GM03348 (cell line): ENCODE measurements around the gene CD4.

ENCODE experiments used
- DNase-seq: peaks from one replicate; pipeline ENCODE4 v3.0.0; 2012; ENCODE audit warnings: low spot score

The CD4 gene

DNA sequence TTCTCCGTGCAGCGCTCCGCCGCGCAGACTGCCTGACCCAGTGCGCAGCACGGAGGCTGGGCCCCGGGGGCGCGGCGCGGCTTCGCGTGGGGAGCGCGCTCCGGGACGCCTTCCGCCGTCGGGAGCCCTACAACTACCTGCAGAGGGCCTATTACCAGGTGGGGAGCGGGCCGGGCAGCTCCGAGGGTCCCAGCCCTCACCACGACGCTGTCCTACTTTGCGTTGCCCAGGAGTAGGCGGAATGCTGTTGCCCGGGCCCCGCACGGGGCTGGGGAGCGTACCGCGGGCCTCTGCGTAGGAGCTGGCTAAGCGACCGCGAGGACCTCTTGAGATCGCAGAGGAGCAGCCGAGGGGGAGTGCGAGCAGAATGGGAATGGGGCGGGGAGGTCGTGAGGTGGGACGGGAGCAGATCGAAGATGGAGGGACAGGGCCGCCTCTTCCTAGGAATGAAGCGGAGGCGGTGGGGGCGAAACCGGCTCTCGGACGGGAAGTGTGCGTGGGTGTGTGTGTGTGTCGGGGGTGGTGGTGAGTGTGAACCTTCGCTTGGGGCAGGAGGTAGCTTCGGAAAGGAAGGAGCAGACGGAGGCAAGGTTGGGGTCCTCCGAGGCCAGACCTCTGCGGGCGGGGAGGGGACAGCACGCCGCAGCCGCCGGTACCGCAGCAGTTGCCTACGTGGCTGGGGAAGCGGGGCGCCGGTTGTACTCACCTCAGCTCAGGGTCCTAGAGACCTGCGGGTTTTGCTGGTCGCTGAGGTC, 39.6 kb downstream of the CD4 start:
- peak; percentile 76 for DNase-seq

DNA sequence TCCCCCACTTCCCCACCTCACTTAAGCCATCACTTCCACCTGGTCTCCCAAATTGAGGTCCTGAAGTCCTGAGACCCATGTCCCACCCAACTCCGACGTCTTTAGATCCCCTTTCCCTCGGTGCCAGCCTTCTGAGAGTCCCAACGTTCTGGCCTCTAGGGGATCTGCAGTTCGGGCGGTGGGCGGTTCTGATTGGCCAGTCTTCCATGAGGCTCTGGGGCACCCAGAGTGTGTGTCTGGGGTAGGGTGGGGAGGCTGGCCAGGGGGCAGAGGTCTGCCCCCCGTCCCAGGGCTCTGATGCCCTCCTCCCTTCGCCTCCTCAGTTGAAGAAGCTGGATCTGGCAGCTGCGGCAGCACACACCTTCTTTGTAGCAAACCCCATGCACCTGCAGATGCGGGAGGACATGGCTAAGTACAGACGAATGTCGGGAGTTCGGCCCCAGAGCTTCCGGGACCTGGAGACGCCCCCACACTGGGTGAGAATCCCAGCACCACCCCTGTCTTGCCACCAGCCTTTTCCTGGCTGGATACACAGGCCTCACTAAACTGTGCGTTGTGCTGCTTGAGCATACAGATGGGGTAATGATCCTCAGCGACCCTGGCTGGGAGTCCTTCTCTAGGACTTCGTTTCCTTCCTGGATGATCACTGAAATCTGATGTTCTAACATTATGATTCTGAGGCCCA, 40.4 kb downstream of the CD4 start:
- DNase-seq = peak; percentile 80

DNA sequence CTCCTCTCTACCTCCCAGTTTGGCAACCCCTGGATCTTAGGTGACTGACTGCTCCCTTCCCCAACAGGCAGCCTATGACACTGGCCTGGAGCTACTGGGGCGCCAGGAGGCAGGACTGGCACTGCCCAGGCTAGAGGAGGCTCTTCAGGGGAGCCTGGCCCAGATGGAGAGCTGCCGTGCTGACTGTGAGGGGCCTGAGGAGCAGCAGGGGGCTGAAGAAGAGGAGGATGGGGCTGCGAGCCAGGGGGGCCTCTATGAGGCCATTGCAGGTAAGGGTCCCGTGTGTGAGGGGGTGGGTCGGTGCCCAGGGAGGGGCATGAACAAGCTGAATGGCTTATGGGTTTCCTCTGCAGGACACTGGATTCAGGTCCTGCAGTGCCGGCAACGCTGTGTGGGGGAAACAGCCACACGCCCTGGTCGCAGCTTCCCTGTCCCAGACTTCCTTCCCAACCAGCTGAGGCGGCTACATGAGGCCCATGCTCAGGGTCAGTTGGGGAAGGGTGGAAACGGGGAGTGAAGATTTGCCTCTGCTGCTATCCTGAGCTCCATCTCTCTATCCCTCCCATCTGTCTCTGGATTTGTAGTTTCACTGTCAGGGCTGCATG, 41.1 kb downstream of the CD4 start:
- no peak for DNase-seq

DNA sequence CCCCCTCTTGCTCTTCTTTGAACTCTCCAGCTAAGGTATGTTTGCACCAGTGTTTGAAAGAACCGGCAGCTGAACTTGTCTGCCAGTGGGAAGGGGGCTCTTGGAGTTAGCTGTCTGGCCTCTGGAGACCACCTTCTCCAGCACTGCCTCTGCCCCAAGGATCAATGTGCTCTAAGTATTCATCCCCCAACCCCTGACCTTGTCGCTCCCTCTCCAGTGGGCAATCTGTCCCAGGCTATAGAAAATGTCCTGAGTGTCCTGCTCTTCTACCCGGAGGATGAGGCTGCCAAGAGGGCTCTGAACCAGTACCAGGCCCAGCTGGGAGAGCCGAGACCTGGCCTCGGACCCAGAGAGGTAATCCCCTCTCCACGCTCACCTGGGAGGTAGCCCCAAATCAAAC, 41.7 kb downstream of the CD4 start:
- no peak for DNase-seq

DNA sequence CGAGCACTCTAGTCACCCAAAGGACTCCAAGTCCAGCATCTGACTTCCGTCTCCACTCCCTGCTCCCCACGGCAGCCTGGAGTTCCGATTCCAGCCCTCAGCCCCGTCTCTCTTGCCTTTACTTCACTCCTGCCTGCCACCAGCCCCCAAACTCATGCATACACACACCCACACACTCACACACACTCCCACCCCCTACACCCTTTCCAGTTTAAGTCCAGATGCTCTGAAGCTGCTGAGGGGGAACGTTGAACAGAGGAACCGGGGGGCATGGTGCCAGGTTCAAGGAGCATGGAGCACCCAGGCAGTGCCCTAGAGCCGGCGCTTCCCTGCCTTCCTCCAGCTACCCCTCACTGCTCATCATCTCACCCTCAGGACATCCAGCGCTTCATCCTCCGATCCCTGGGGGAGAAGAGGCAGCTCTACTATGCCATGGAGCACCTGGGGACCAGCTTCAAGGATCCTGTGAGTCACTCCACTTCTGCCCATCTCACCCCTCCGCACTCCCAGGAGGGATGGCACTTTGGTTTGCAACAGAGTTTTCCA, 42.2 kb downstream of the CD4 start:
- no peak for DNase-seq

DNA sequence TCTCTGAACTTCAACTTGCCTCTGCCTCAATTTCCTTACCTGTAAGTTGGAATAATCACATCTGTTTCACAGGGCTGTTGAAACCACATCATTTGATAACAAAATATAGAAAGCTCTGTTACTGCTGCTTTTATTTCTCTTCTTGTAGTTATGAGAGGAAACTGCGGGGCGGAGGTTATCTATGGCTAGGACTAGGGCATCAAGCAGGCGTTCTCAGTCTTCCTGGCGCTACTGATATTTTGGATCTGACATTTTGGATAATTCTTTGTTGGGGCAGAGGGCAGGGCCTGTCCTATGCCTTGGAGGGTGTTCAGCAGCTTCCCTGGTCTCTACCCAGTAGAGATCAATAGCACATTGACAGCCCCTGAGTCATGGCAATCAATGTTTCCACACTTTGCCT, 42.8 kb downstream of the CD4 start:
- DNase-seq = no peak

DNA sequence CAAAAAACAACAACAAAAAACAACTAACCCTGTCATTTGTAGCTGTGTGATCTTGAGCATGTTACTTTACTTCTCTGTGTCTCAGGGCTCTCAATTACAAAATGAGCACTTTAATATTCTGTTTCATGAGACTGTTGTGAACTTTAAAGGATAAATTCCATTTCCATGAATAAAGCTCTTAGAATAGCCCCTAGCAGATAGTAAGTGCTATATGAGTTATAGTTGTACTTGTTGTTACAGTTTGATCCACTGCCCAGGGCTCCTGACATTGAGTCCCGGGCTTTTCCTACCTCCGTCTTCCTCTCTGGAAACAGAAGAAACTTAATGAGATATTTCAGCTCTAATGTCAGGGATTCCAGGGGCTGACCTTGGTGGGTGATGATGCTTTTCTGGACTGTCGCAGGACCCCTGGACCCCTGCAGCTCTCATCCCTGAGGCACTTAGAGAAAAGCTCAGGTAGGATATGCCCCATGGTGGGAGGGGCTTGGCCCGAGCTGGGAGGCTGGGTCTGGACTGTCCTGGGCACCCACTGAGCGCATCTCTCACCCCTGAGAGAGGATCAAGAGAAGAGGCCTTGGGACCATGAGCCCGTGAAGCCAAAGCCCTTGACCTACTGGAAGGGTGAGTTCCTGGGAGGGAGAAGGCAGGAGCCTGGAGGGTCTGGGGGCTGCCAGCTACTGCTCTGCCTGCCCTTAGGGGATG, 44.0 kb downstream of the CD4 start:
- no peak for DNase-seq

DNA sequence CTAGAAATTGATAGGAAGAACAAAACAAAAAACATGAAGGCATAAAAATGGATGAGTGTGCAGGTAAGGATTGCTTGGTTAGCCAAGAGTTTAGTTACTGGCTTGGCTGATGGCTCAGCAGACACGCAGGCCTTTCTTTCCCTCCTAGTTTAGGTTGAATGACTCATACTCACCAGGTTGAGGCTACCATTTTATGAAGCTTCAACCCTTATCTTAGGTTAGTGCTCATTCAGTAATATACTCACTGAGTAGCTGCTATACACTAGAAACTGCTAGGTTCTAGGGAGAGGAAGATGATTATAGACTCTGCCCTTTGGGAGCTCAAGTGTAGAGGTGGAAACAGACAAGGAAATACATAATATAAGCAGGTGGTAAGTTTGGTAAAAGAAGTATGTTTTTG, 44.9 kb downstream of the CD4 start:
- no peak for DNase-seq

DNA sequence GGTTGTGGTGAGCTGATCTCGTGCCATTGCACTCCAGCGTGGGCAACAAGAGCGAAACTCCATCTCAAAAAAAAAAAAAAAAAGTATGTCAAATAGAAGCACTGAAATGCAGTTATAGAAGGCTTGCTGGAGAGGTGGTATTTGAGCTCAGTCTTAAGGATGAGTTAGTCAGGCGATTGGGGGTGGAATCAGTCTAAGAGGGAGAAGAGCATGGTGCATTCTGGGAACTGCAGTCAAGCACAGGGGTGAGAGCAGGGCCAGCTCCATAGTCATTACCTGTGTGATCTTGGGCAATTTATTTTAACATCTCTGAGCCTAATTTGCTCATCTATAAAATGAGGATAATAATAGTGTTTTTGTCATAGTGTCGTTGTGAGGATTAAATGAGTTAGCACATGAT, 45.5 kb downstream of the CD4 start:
- no peak for DNase-seq

DNA sequence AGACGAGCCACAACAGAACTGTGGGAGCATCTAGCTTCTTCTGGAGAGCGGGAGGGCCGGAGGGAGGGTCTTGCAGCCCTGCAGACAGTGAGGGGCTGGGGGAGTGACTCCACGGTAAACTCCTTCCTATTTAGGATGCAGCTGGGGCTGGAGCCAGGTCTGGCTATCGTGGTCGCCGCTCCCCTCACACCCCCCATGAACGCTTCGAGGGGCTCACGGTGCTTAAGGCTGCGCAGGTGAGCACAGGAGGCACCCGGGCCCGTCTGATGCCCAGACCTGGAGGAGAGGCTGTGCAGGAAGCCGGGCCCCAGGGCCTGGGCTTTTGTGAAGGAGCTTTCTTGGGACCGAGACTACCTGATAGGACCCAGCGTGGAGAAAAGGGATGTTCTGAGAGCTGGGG, 47.5 kb downstream of the CD4 start:
- DNase-seq = no peak

DNA sequence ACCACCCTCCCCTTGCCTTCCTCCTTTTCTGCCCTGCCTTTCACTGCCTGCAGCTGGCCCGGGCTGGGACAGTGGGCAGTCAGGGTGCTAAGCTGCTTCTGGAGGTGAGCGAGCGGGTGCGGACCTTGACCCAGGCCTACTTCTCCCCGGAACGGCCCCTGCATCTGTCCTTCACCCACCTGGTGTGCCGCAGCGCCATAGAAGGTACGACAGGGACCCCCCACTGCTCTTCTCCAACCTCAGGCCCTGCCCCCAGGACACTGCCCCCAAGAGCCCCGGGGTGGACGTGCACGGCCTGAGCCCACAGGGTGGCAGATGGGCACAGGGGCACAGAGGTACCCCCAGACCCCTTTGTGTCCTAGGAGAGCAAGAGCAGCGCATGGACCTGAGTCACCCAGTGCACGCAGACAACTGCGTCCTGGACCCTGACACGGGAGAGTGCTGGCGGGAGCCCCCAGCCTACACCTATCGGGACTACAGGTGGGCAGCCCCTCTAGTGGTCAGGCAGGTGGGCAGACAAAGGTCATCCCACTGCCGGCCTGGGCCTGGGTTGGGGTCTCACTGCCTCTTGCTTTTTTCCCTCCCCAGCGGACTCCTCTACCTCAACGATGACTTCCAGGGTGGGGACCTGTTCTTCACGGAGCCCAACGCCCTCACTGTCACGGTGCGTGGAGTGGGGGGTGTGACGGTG, 48.2 kb downstream of the CD4 start:
- DNase-seq = no peak

DNA sequence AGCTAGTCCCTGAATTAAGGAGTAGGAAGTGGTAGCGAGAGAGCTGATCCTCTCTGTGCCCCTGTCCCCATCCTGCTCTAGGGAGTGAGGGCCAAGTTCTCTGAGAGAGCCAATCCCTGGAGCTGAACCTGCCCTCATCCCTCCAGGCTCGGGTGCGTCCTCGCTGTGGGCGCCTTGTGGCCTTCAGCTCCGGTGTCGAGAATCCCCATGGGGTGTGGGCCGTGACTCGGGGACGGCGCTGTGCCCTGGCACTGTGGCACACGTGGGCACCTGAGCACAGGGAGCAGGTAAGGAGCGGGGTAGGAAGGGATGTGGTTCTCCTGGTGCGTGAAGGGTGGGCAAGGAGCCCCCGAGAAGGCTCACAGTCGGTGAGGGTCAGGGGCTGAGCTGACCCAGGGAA, 49.5 kb downstream of the CD4 start:
- no peak for DNase-seq

DNA sequence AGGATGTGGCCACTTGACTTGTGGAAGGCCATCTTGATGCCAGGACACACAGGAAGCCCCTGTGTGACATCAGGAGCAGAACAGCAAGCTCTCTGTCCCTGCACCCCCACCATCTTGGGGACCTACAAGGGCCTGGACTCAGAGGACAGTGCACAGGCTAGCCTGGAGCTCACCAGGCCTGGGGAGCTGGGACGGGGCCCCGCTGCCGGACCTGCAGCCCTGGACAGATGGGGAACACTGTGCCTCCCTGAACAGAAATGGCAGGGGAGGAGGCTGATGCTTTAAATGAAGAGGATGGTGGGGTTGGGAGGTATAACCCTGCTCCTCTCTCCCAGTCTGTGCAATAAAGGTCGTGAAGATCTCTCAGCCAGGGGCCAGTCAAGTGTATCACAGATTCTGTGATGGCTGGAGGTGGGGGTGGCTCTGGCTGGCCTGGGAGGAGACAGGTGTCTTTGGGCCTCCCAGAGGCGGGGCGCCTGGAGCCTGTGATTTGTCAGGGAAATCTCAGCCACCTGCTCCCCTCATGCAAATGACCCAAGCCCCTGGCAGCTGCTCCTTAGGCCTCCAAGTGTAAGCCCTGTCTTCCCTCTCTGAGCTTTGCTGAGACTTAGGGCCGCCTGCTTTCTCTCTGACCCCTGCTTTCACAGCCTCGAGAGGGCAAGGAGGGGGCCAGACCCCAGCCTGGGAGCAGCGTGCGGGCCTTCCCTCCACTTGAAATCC, 50.3 kb downstream of the CD4 start:
- DNase-seq = no peak

DNA sequence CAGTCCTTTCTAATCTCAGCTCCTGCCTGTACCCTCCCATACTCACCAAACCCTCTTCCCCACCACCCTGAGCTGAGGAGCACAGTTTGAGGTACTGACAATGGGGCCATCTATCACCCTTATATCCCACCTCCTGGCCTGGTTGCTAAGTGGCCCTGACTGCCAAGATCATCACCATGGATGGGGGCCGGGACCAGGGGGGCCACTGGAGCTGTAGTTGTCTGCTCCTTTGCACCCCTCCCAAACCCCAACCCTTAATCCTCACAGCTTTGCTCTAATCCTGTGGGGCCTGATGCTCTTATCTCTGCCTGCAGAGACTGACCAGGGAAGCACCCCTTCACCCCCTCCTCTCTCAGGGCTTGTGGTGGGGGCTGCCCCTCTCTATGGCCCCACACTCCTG, 51.0 kb downstream of the CD4 start:
- no peak for DNase-seq

DNA sequence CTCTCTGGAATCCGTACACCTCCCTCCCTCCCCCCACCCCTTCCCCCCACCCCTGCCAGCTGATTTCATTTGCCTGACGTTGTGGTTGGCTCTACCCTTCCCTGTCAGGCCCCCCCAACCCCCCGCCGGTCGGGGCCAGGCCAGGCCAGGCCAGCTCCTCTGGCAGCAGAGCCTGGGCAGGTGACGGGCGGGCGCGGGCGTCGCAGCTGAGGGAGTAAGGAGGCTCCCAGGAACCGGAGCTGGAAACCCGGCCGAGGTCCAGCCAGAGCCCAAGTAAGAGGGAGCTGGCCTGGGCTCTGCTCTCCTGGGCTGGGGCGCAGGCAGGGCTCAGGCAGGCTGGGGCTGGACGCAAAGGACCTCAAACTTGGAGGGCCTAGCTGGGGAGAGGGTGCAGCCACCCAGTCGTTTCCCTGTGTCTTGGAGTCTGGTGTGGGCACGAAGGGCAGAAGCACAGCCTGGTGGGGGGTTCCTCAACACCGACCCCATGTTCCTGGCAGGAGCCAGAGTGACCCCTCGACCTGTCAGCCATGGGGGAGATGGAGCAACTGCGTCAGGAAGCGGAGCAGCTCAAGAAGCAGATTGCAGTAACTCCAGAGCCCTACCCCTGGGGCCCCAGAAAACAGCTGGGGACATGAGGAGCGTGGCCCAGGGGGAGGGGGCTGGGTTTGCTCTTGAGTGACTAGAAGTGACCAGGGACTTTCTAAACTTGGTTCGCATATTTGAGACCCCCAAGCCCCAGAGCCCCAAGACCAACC, 51.6 kb downstream of the CD4 start, which contains the start of gene GNB3:
TSS of gene GNB3 (plus strand) at position 165 of the 755 bp plus-strand sequence. CDS start at position 528, 363 bp downstream.
- DNase-seq = no peak

DNA sequence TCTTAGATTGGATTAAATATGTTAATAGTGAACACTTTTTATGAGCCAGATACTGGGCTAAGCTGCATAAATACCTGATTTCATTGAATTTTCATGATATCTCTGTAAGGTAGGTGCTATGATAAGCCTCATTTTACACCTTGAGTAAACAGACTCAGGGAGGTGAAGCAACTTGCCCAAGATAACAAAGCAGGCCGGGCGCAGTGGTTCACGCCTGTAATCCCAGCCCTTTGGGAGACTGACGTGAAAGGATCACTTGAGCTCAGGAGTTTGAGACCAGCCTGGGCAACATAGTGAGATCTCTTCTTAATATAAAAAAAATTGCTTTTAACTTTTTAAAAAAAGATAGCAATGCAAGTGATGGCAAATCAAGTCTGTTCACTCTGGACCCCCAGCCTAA, 52.7 kb downstream of the CD4 start:
- no peak for DNase-seq

DNA sequence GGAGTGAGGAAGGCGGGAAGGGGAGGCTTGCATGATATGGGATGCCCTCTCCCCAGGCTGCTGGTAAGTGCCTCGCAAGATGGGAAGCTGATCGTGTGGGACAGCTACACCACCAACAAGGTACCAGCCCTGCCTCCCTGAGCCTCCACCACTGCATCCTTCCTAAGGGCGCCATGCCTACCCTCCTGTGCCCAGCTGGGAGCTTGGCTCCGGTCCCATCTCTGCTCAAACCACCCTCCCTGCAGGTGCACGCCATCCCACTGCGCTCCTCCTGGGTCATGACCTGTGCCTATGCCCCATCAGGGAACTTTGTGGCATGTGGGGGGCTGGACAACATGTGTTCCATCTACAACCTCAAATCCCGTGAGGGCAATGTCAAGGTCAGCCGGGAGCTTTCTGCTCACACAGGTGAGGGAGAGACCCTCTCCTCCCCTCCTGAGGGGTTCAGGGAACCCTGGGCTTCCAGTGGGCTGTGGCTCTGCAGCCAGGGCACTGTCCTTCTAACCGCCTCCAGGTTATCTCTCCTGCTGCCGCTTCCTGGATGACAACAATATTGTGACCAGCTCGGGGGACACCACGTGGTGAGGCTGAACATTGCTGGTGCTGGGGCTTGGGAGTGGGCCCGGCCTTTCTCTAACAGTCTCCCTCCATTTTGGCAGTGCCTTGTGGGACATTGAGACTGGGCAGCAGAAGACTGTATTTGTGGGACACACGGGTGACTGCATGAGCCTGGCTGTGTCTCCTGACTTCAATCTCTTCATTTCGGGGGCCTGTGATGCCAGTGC, 54.0 kb downstream of the CD4 start:
- no peak for DNase-seq

DNA sequence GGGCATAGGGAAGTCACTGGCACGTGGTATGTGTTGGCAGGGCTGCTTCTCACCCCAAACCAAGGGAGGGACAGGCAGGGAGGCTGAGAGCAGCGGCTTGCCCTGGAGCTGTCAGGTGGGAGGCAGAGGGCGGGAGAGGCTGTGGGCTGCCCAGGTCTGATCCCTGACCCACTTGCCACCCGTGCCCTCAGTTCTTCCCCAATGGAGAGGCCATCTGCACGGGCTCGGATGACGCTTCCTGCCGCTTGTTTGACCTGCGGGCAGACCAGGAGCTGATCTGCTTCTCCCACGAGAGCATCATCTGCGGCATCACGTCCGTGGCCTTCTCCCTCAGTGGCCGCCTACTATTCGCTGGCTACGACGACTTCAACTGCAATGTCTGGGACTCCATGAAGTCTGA, 56.1 kb downstream of the CD4 start:
- no peak for DNase-seq

DNA sequence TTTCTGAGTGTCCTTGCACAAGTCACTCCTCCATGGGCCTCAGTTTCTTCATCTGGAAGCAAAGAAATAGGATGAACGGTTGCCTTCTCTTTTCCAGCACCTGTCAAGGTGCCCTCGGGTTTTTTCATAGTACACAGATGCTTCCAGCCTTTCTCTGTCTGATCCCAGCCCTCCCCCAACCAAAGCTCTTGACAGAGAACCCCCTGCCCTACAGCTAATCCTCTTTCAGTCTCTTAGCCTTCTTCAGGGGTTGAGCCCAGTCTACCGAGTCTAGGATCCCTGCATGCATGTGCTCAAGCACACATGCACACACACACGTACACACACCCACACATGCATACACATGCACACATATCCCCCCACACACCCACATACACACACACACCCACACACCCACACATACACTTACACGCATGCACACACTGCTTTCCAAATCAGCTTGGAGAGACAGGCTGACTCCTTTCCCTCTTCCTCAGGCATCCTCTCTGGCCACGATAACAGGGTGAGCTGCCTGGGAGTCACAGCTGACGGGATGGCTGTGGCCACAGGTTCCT, 57.1 kb downstream of the CD4 start:
- DNase-seq = no peak
